GM12878 (cell line): Measurements from ENCODE around the gene LRRC61. TPM values are rescaled to one million over a fixed set of nuclear protein-coding genes. Genes with fewer than 3 reads are reported as not detected.

Source experiments
- ATAC-seq: fragments of 200-7000 bp; cut with Tn5 transposase; 3 replicates; pipeline ENCODE4 v1.9.1; 2020; ENCODE audit warnings: mild to moderate bottlenecking, moderate library complexity
- BruUV-seq: library from RNA; stranded (reverse); fragments of 400-500 nt; replicated peaks from 2 replicates; lab custom pipeline; 2021; lab: Mats Ljungman, UMichigan
- CTCF ChIA-PET: fragments of 300-600 bp; sonication (Branson Sonifier 250); formaldehyde crosslinking; extraction: SDS; loops from one replicate; lab custom pipeline; 2021; ENCODE audit warnings: inconsistent platforms; lab: Yijun Ruan, JAX
- POLR2A ChIA-PET: fragments of 350-600 bp; formaldehyde crosslinking; extraction: SDS; loops from one replicate; lab custom pipeline; 2021; ENCODE audit warnings: inconsistent platforms; lab: Charles Lee
- RAD21 ChIA-PET: fragments of 300-600 bp; sonication (Branson Sonifier 250); formaldehyde crosslinking; loops from one replicate; lab custom pipeline; 2023; ENCODE audit warnings: antibody characterized with exemption; ENCODE audit not compliant: unreplicated experiment; lab: Charles Lee
- SMC1A ChIA-PET: fragments of 300-600 bp; sonication (Branson Sonifier 250); formaldehyde crosslinking; loops from one replicate; lab custom pipeline; 2023; ENCODE audit not compliant: unreplicated experiment, uncharacterized antibody; lab: Charles Lee
- DNase-seq: peaks from one replicate; pipeline ENCODE4 v3.0.0-alpha.2; 2011; ENCODE audit warnings: low read depth, low spot score
- FAIRE-seq: peaks from 3 replicates; lab custom pipeline; 2011; peaks lifted over from hg19 to GRCh38; lab: Jason Lieb, UNC
- H2AFZ ChIP-seq: 2 replicates; pipeline ENCODE4 v1.6.0; 2011; ENCODE audit warnings: low read depth, low read length, control low read depth; ENCODE audit not compliant: control insufficient read depth
- H3K27ac ChIP-seq: 2 replicates; pipeline ENCODE4 v1.5.1; 2011; ENCODE audit warnings: control low read depth; ENCODE audit not compliant: control insufficient read depth, insufficient read depth
- H3K27me3 ChIP-seq, 2 experiments: replicated peaks in 1 of 2; 2 replicates each; pipeline versions ENCODE4 v1.6.0 to v1.6.1; 2011; ENCODE audit warnings: low read length in 1 of 2; ENCODE audit not compliant: control insufficient read depth in 2 of 2, insufficient read depth in 2 of 2
- H3K36me3 ChIP-seq, 2 experiments: 2 replicates each; pipeline ENCODE4 v1.5.1; 2011; ENCODE audit warnings: low read length in 1 of 2; ENCODE audit not compliant: control insufficient read depth in 2 of 2, insufficient read depth in 2 of 2
- H3K4me1 ChIP-seq: 2 replicates; pipeline ENCODE4 v1.6.1; 2011; ENCODE audit warnings: mild to moderate bottlenecking, low read length, moderate library complexity, mixed read lengths; ENCODE audit not compliant: control insufficient read depth, insufficient read depth
- H3K4me2 ChIP-seq: 2 replicates; pipeline ENCODE4 v1.6.0; 2011; ENCODE audit warnings: control low read depth; ENCODE audit not compliant: control insufficient read depth, insufficient read depth
- H3K4me3 ChIP-seq: fragments of 200-600 bp; sonication (generic); 2 replicates; pipeline ENCODE4 v1.5.1; 2016
- H3K79me2 ChIP-seq: 2 replicates; pipeline ENCODE4 v1.6.0; 2011; ENCODE audit warnings: low read length; ENCODE audit not compliant: control insufficient read depth, insufficient read depth
- H3K9ac ChIP-seq: 2 replicates; pipeline ENCODE4 v1.8.0; 2011; ENCODE audit warnings: low read length, control low read depth, mixed read lengths; ENCODE audit not compliant: control insufficient read depth, insufficient read depth
- H3K9me3 ChIP-seq: replicated peaks from 3 replicates; pipeline ENCODE4 v1.5.1; 2011; ENCODE audit warnings: mild to moderate bottlenecking, low read length; ENCODE audit not compliant: control insufficient read depth, insufficient read depth
- H4K20me1 ChIP-seq: 2 replicates; pipeline ENCODE4 v1.6.0; 2011; ENCODE audit not compliant: control insufficient read depth, insufficient read depth
- EGR1 ChIP-seq, 2 experiments: IDR thresholded peaks; 1 replicate in 1 of 2; 2 replicates in 1 of 2; pipeline ENCODE4 v1.6.1; 2011 to 2012; ENCODE audit warnings: low read depth in 2 of 2, low read length in 2 of 2, borderline replicate concordance in 1 of 2, mild to moderate bottlenecking in 1 of 2, moderate library complexity in 1 of 2
- ETV6 ChIP-seq, 2 experiments: fragments of 450-650 bp in 1 of 2; IDR thresholded peaks in 1 of 2; conservative IDR thresholded peaks in 1 of 2; 2 replicates each; pipeline ENCODE4 v1.6.1; 2014; ENCODE audit warnings: antibody characterized with exemption in 1 of 2, borderline replicate concordance in 1 of 2, low read depth in 1 of 2, mild to moderate bottlenecking in 1 of 2, moderate library complexity in 1 of 2
- FOXK2 ChIP-seq: fragments of 450-650 bp; IDR thresholded peaks from 2 replicates; pipeline ENCODE4 v1.6.1; 2017; ENCODE audit warnings: mild to moderate bottlenecking, moderate library complexity
- KLF5 ChIP-seq: fragments of 450-650 bp; IDR thresholded peaks from 2 replicates; pipeline ENCODE4 v1.6.1; 2014; ENCODE audit warnings: mild to moderate bottlenecking; ENCODE audit not compliant: partially characterized antibody
- MTA3 ChIP-seq: IDR thresholded peaks from 2 replicates; pipeline ENCODE4 v1.6.1; 2012; ENCODE audit warnings: low read length, inconsistent platforms, borderline replicate concordance
- ZNF207 ChIP-seq: fragments of 450-650 bp; IDR thresholded peaks from 2 replicates; pipeline ENCODE4 v1.6.1; 2014; ENCODE audit warnings: antibody characterized with exemption, mild to moderate bottlenecking, borderline replicate concordance
- ZZZ3 ChIP-seq: IDR thresholded peaks from 2 replicates; pipeline ENCODE4 v1.6.1; 2011; ENCODE audit warnings: low read depth; ENCODE audit not compliant: control insufficient read depth, insufficient read length
- WGBS: methylation state at CpG from one replicate; pipeline ENCODE4 v1.1.6; 2016; ENCODE audit warnings: low lambda C conversion rate; ENCODE audit not compliant: insufficient replicate concordance, insufficient coverage; ENCODE audit errors: missing lambda C conversion rate; 5-methylcytosine and 5-hydroxymethylcytosine counted together
- in situ Hi-C: fragments of 300-500 bp; cut with MboI; formaldehyde crosslinking; loops from 9 replicates; pipeline ENCODE4 v1.14.3; 2018; ENCODE audit warnings: mixed read lengths
- intact Hi-C: fragments of 100-400 bp; cut with micrococcal nuclease; formaldehyde crosslinking; loops from one replicate; pipeline ENCODE4 v1.14.2; 2022; ENCODE audit not compliant: unreplicated experiment
- polyA plus RNA-seq, 11 experiments: library from polyadenylated mRNA; depleted of rRNA in 4 of 11; unstranded in 6 of 11; stranded (reverse) in 5 of 11; fragments of >200 nt; fragmentation: Nextera tagmentation in 4 of 11; fragmentation: Illumina TruSeq in 1 of 11; extraction: Ambion mirVana in 4 of 11; extraction: Trizol in 1 of 11; gene quantifications; 1 replicate in 1 of 11; 2 replicates in 10 of 11; pipeline versions ENCODE4 v1.2.1 to v1.2.3, GENCODE V29; 2011 to 2016; ENCODE audit warnings: inconsistent platforms in 2 of 11, missing spikeins in 2 of 11, low read depth in 1 of 11
- total RNA-seq, 4 experiments: library from RNA; depleted of rRNA in 3 of 4; stranded (reverse); fragments of >200 nt in 3 of 4; fragmentation: Illumina TruSeq in 1 of 4; extraction: Trizol in 1 of 4; gene quantifications; 2 replicates each; pipeline versions ENCODE4 v1.2.1 to v1.2.3, GENCODE V29; 2013 to 2021
- TF ChIP-seq, protein P1 (sequence below): fragments of 450-650 bp; IDR thresholded peaks from 2 replicates; pipeline ENCODE4 v1.6.1; 2018; ENCODE audit warnings: borderline replicate concordance, mild to moderate bottlenecking; ENCODE audit not compliant: partially characterized antibody
- TF ChIP-seq, protein P2 (sequence below): IDR thresholded peaks from 2 replicates; pipeline ENCODE4 v1.6.1; 2012; ENCODE audit warnings: improper control_type of control experiment, low read depth, low read length; ENCODE audit not compliant: insufficient replicate concordance
- TF ChIP-seq, protein P3 (sequence below): IDR thresholded peaks from 2 replicates; pipeline ENCODE4 v1.6.1; 2011; ENCODE audit warnings: borderline replicate concordance, low read depth, mild to moderate bottlenecking, moderate library complexity, low read length; ENCODE audit not compliant: insufficient read depth, poor library complexity, severe bottlenecking

The LRRC61 gene
- total and polyA plus RNA-seq, 10 of the 15 experiments (the other 5 are each of a cell fraction or from before 2014, with no cell fraction given): 1.4 to 54.2 (median 21.8) TPM

DNA sequence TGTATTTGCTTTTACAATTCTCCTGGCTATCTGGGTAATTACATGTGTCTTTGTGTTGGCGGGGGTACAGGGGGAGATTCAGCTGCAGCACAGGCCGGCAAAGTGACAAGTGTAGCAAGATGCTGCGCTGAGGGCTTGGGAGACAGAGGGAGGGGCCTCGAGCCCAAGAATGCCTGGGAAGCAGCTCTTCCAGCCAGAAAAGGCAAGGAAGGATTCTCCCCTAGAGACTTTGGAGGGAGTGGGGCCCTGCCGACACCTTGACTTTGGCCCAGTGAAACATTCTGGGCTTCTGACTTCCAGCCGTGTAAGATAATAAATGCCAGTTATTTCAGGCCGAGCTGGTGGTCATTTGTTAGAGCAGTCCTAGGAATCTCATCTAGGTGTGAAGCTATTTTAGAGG, 38.2 kb downstream of the LRRC61 start (continued):
- no peak for TF ChIP-seq ZNF207

DNA sequence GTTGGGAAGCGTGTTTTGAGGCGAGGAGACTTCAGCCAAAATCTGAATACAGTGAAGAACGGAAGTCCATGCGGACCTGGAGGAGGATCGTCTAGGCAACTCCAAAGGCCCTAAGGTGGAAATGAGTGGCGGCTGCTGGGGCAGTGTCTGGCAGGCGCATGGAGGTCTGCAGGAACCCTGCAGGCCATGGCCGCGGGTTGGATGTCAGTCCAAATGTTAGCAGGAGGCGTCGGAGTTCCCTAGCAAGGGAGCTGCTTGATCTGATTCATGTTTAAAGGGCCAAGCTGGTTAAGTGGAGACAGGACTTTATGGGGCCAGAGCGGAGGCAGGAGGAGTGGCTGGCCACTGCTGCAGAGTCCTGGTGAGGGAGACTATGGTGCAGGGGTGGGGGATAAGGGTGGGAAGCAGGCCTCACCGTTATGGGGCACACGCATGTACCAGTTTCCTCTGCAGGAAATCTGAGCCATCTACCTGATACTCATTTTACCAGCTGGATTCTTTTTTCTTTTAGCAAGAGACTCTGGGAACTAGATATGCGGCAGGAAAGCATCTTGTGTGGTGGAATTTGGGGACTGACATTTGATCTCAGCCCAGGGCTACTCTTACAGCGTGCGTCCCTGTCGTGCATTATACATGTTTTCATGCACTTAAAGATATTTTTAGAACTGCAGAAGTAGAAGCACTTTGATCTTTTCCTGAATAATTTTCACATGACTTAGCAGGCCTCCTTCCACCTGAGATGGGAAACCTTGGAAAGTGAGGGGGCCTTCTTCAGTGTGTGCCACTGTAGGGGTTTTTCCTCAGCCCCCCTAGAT, 38.9 kb downstream of the LRRC61 start:
- SMC1A ChIA-PET: interaction anchor here (1.0 to 2.7 kb wide), 6 partner anchors 16 to 84 kb away, joined by 3 to 12 read pairs (median 7); no protein-coding TSS in a partner anchor
- no peak overlapping the region for H3K9ac ChIP-seq
- no TSS peak for BruUV-seq
- no peak for TF ChIP-seq FOXK2
- TF ChIP-seq, protein P1, sequence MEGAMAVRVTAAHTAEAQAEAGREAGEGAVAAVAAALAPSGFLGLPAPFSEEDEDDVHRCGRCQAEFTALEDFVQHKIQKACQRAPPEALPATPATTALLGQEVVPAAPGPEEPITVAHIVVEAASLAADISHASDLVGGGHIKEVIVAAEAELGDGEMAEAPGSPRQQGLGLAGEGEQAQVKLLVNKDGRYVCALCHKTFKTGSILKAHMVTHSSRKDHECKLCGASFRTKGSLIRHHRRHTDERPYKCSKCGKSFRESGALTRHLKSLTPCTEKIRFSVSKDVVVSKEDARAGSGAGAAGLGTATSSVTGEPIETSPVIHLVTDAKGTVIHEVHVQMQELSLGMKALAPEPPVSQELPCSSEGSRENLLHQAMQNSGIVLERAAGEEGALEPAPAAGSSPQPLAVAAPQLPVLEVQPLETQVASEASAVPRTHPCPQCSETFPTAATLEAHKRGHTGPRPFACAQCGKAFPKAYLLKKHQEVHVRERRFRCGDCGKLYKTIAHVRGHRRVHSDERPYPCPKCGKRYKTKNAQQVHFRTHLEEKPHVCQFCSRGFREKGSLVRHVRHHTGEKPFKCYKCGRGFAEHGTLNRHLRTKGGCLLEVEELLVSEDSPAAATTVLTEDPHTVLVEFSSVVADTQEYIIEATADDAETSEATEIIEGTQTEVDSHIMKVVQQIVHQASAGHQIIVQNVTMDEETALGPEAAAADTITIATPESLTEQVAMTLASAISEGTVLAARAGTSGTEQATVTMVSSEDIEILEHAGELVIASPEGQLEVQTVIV: no peak
- TF ChIP-seq, protein P2, sequence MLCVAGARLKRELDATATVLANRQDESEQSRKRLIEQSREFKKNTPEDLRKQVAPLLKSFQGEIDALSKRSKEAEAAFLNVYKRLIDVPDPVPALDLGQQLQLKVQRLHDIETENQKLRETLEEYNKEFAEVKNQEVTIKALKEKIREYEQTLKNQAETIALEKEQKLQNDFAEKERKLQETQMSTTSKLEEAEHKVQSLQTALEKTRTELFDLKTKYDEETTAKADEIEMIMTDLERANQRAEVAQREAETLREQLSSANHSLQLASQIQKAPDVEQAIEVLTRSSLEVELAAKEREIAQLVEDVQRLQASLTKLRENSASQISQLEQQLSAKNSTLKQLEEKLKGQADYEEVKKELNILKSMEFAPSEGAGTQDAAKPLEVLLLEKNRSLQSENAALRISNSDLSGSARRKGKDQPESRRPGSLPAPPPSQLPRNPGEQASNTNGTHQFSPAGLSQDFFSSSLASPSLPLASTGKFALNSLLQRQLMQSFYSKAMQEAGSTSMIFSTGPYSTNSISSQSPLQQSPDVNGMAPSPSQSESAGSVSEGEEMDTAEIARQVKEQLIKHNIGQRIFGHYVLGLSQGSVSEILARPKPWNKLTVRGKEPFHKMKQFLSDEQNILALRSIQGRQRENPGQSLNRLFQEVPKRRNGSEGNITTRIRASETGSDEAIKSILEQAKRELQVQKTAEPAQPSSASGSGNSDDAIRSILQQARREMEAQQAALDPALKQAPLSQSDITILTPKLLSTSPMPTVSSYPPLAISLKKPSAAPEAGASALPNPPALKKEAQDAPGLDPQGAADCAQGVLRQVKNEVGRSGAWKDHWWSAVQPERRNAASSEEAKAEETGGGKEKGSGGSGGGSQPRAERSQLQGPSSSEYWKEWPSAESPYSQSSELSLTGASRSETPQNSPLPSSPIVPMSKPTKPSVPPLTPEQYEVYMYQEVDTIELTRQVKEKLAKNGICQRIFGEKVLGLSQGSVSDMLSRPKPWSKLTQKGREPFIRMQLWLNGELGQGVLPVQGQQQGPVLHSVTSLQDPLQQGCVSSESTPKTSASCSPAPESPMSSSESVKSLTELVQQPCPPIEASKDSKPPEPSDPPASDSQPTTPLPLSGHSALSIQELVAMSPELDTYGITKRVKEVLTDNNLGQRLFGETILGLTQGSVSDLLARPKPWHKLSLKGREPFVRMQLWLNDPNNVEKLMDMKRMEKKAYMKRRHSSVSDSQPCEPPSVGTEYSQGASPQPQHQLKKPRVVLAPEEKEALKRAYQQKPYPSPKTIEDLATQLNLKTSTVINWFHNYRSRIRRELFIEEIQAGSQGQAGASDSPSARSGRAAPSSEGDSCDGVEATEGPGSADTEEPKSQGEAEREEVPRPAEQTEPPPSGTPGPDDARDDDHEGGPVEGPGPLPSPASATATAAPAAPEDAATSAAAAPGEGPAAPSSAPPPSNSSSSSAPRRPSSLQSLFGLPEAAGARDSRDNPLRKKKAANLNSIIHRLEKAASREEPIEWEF: no peak
- no peak for TF ChIP-seq KLF5
- no peak for TF ChIP-seq MTA3
- TF ChIP-seq ZZZ3: no peak
- TF ChIP-seq, protein P3, sequence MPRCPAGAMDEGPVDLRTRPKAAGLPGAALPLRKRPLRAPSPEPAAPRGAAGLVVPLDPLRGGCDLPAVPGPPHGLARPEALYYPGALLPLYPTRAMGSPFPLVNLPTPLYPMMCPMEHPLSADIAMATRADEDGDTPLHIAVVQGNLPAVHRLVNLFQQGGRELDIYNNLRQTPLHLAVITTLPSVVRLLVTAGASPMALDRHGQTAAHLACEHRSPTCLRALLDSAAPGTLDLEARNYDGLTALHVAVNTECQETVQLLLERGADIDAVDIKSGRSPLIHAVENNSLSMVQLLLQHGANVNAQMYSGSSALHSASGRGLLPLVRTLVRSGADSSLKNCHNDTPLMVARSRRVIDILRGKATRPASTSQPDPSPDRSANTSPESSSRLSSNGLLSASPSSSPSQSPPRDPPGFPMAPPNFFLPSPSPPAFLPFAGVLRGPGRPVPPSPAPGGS: no peak
- no peak for TF ChIP-seq EGR1 (IDR thresholded peaks at IDR 0.05; ENCODE audit: borderline replicate concordance in 1 of 2, low read depth in 2 of 2, low read length in 2 of 2)
- no peak for TF ChIP-seq ETV6 (conservative IDR thresholded peaks at IDR 0.05 in 1 of 2, IDR thresholded peaks at IDR 0.05 in 1 of 2; ENCODE audit: borderline replicate concordance in 1 of 2, low read depth in 1 of 2)

More for the DNA sequence above, 38.9 kb downstream of the LRRC61 start:
- 91% methylated on average over 18 of the region's 18 CpGs for WGBS
- RAD21 ChIA-PET: interaction anchor here (1.6 kb wide), 1 partner anchor 45 kb away, joined by 4 read pairs; no protein-coding TSS in a partner anchor
- Histone ChIP-seq H3K27me3 (no peaks in the 10 kb centered on the region), H3K4me2 (no peak overlapping the region), H3K4me3 (no peak overlapping the region), H3K4me1 (peaks cover 32% of the 10 kb centered on the region), H3K9me3 (no peaks in the 10 kb centered on the region), H3K27ac (no peak overlapping the region), H3K36me3 (no peaks in the 10 kb centered on the region), H3K79me2 (no peaks in the 10 kb centered on the region), H2AFZ (no peak overlapping the region), H4K20me1 (no peaks in the 10 kb centered on the region)
- FAIRE-seq (no peak), ATAC-seq (no peak), DNase-seq (no peak)
- CTCF ChIA-PET: interaction anchor here (0.6 to 2.3 kb wide), 7 partner anchors 9 to 393 kb away, joined by 3 to 7 read pairs (median 3); a partner anchor contains a TSS
- POLR2A ChIA-PET: interaction anchor here (1.2 to 1.8 kb wide), 3 partner anchors 16 to 72 kb away, joined by 4 to 8 read pairs (median 4); no protein-coding TSS in a partner anchor
- in situ Hi-C loops (loop anchor here (5.0 kb wide), 1 partner anchor 50 kb away; no protein-coding TSS in a partner anchor), intact Hi-C loops (no loop called here)
